Gastrocnemius medialis (tissue), 4 donors: ENCODE measurements around the gene COPS8. TPM values are rescaled to one million over a fixed set of nuclear protein-coding genes. Genes with fewer than 3 reads are reported as not detected.
A peak's percentile ranks its signal among the peaks of the same experiment; 100 is the strongest.

Source experiments
- ATAC-seq, 2 donors: fragments of 150-250 bp; one replicate each; pipeline ENCODE4 v1.9.1; 2016
- DNase-seq, 2 donors: peaks; one replicate each; pipeline ENCODE4 v3.0.0-alpha.2; 2019
- H3K27ac ChIP-seq, 4 donors: fragments of 200-600 bp; sonication (generic); 1 replicate in 1 of 4; 2 replicates in 3 of 4; pipeline ENCODE4 v1.5.1; 2016 to 2018; ENCODE audit warnings: mild to moderate bottlenecking in 2 of 4, moderate library complexity in 1 of 4
- H3K27me3 ChIP-seq, 3 donors: fragments of 200-600 bp; sonication (generic) in 2 of 3; 1 replicate in 1 of 3; 2 replicates in 2 of 3; pipeline versions ENCODE4 v1.5.1 to v1.6.0; 2016 to 2019; ENCODE audit warnings: mild to moderate bottlenecking in 1 of 3, moderate library complexity in 1 of 3
- H3K36me3 ChIP-seq, 2 donors: fragments of 200-600 bp; sonication (generic) in 1 of 2; one replicate each; pipeline ENCODE4 v1.5.1; 2017 to 2018
- H3K4me1 ChIP-seq, 2 donors: fragments of 200-600 bp; sonication (generic) in 1 of 2; one replicate each; pipeline ENCODE4 v1.5.1; 2016 to 2017; ENCODE audit warnings: mild to moderate bottlenecking in 2 of 2
- H3K4me3 ChIP-seq, 4 donors: fragments of 200-600 bp; sonication (generic) in 3 of 4; 1 replicate in 1 of 4; 2 replicates in 3 of 4; pipeline ENCODE4 v1.5.1; 2016 to 2019; ENCODE audit warnings: mild to moderate bottlenecking in 2 of 4
- H3K9me3 ChIP-seq, 3 donors: fragments of 200-600 bp; sonication (generic) in 2 of 3; 1 replicate in 1 of 3; 2 replicates in 2 of 3; pipeline ENCODE4 v1.5.1; 2016 to 2019
- CTCF ChIP-seq, 5 experiments: fragments of 450-650 bp in 3 of 5; fragments of 200-600 bp in 2 of 5; sonication (generic) in 2 of 5; IDR thresholded peaks in 4 of 5; conservative IDR thresholded peaks in 1 of 5; 1 replicate in 4 of 5; 2 replicates in 1 of 5; pipeline ENCODE4 v1.5.1; 2016 to 2019; ENCODE audit warnings: antibody characterized with exemption in 5 of 5, mild to moderate bottlenecking in 3 of 5, moderate library complexity in 3 of 5
- POLR2A ChIP-seq, 2 donors: fragments of 450-650 bp; IDR thresholded peaks; one replicate each; pipeline ENCODE4 v1.6.1; 2017; ENCODE audit warnings: antibody characterized with exemption in 2 of 2, mild to moderate bottlenecking in 2 of 2, moderate library complexity in 2 of 2
- in situ Hi-C, 4 donors: fragments of 200-750 bp; cut with MboI; loops; one replicate each; pipeline versions ENCODE4 v1.15.0 to v1.8.0; 2017; ENCODE audit warnings: low sequenced_read_pairs in 4 of 4
- intact Hi-C: fragments of 100-400 bp; cut with DNase I; formaldehyde crosslinking; loops from one replicate; pipeline ENCODE4 v1.15.1; 2023; ENCODE audit warnings: low total_unique reads
- total RNA-seq, 4 donors: library from RNA; depleted of rRNA; stranded (reverse); fragments of >200 nt; gene quantifications; one replicate each; pipeline versions ENCODE4 v1.1.0 to v1.2.3, GENCODE V29; 2016

Gene COPS8
- total RNA-seq, 4 donors from 2014 or later = 353 to 709 (median 642) TPM

- peaks cover 0 to 80% of the 10 kb centered on the region in 2 donors for H3K36me3 ChIP-seq
- peak; percentile 84 to 88 for ATAC-seq
- H3K4me3 ChIP-seq = peak overlapping the region in 1 of 4 donors; percentile 26
- H3K27ac ChIP-seq = peak overlapping the region; percentile 93 to 95 (median 94)
- no peak for TF ChIP-seq CTCF (IDR thresholded peaks at IDR 0.05 in 4 of 5, conservative IDR thresholded peaks at IDR 0.05 in 1 of 5)
- peak in 1 of 2 donors; percentile 17 for TF ChIP-seq POLR2A (IDR thresholded peaks at IDR 0.05)
- in situ Hi-C loops (loop anchor here in 1 of 4 donors (10.0 kb wide), 1 partner anchor 197 kb away; no protein-coding TSS in a partner anchor), intact Hi-C loops (no loop called here)
- peak; percentile 36 to 71 for DNase-seq
- H3K9me3 ChIP-seq = no peaks in the 10 kb centered on the region
- no peaks in the 10 kb centered on the region for H3K27me3 ChIP-seq
- peaks cover 83 to 92% of the 10 kb centered on the region in 2 donors for H3K4me1 ChIP-seq
These were observed 12.4 kb downstream of the COPS8 start for GRCh38 chr2:237097911-237098702.

GRCh38 chr2:237099804-237100203, 14.1 kb downstream of the COPS8 start:
- intact Hi-C loops = no loop called here
- in situ Hi-C loops = loop anchor here in 1 of 4 donors (10.0 kb wide), 2 partner anchors 195 to 475 kb away; no protein-coding TSS in a partner anchor
- Histone ChIP-seq H3K4me1 (peaks cover 69 to 79% of the 10 kb centered on the region in 2 donors), H3K27ac (peak overlapping the region; percentile 93 to 95 (median 94)), H3K27me3 (no peaks in the 10 kb centered on the region), H3K4me3 (no peak overlapping the region), H3K9me3 (no peaks in the 10 kb centered on the region), H3K36me3 (peaks cover 0 to 78% of the 10 kb centered on the region in 2 donors)
- TF ChIP-seq POLR2A (IDR thresholded peaks at IDR 0.05) (no peak), CTCF (IDR thresholded peaks at IDR 0.05 in 4 of 5, conservative IDR thresholded peaks at IDR 0.05 in 1 of 5) (no peak)
- ATAC-seq = no peak
- no peak for DNase-seq

- Histone ChIP-seq H3K27me3 (no peaks in the 10 kb centered on the region), H3K36me3 (peaks cover 0 to 73% of the 10 kb centered on the region in 2 donors), H3K9me3 (no peaks in the 10 kb centered on the region), H3K4me1 (peaks cover 55 to 66% of the 10 kb centered on the region in 2 donors), H3K27ac (peak overlapping the region; percentile 63 to 93 (median 82)), H3K4me3 (no peak overlapping the region)
- TF ChIP-seq CTCF (IDR thresholded peaks at IDR 0.05 in 4 of 5, conservative IDR thresholded peaks at IDR 0.05 in 1 of 5) (no peak), POLR2A (IDR thresholded peaks at IDR 0.05) (no peak)
- no peak for DNase-seq
- intact Hi-C loops = no loop called here
- in situ Hi-C loops = loop anchor here in 1 of 4 donors (10.0 kb wide), 1 partner anchor 473 kb away; no protein-coding TSS in a partner anchor
- ATAC-seq = no peak
These were observed 15.7 kb downstream of the COPS8 start for GRCh38 chr2:237101118-237101979.

GRCh38 chr2:237102428-237102827, 16.7 kb downstream of the COPS8 start:
- Histone ChIP-seq H3K4me3 (no peak overlapping the region), H3K9me3 (no peaks in the 10 kb centered on the region), H3K36me3 (peaks cover 0 to 67% of the 10 kb centered on the region in 2 donors), H3K27ac (peak overlapping the region; percentile 63 to 93 (median 82)), H3K4me1 (peaks cover 44 to 55% of the 10 kb centered on the region in 2 donors), H3K27me3 (no peaks in the 10 kb centered on the region)
- in situ Hi-C loops = loop anchor here in 1 of 4 donors (10.0 kb wide), 1 partner anchor 472 kb away; no protein-coding TSS in a partner anchor
- DNase-seq = peak; percentile 68 to 74
- TF ChIP-seq CTCF (IDR thresholded peaks at IDR 0.05 in 4 of 5, conservative IDR thresholded peaks at IDR 0.05 in 1 of 5) (no peak), POLR2A (IDR thresholded peaks at IDR 0.05) (no peak)
- intact Hi-C loops = no loop called here
- ATAC-seq = peak; percentile 64 to 67
